GM04503 (cell line): Measurements from ENCODE around the gene HSFX1.
"Not testable (repeated sequence)": the region's sequence is repeated elsewhere in the genome, so short reads cannot be mapped to it uniquely, and the experiment has no call there.

Source experiments
- DNase-seq: peaks from one replicate; pipeline ENCODE4 v3.0.0-alpha.2; 2012; ENCODE audit warnings: low read depth

The HSFX1 gene

GRCh38 chrX:149773768-149774167 is at the start of gene HSFX1:
Gene HSFX1 (plus strand): TSS chrX:149774068. CDS start chrX:149774682, 614 bp downstream.
- DNase-seq, result not testable (repeated sequence)

GRCh38 chrX:149727308-149727707 is 46.6 kb upstream of the HSFX1 start:
- not testable (repeated sequence) for DNase-seq

- not testable (repeated sequence) for DNase-seq
Observed at GRCh38 chrX:149742269-149742668, 31.6 kb upstream of the HSFX1 start.

- not testable (repeated sequence) for DNase-seq
Observed at GRCh38 chrX:149746390-149747007, 27.4 kb upstream of the HSFX1 start.

GRCh38 chrX:149757206-149758067 is 16.4 kb upstream of the HSFX1 start:
- DNase-seq, result no peak

GRCh38 chrX:149758068-149758714 is 15.7 kb upstream of the HSFX1 start:
- no peak for DNase-seq

GRCh38 chrX:149758715-149759078 is 15.2 kb upstream of the HSFX1 start:
- DNase-seq, result not testable (repeated sequence)

GRCh38 chrX:149759824-149760223 is 14.0 kb upstream of the HSFX1 start:
- no peak for DNase-seq

GRCh38 chrX:149760965-149761364 is 12.9 kb upstream of the HSFX1 start:
- no peak for DNase-seq

- DNase-seq, result not testable (repeated sequence)
Observed at GRCh38 chrX:149761858-149762674, 11.8 kb upstream of the HSFX1 start.

- no peak for DNase-seq
Observed at GRCh38 chrX:149762696-149763614, 10.9 kb upstream of the HSFX1 start.

- DNase-seq, result not testable (repeated sequence)
Observed at GRCh38 chrX:149770344-149770743, 3.5 kb upstream of the HSFX1 start.

GRCh38 chrX:149773026-149773425 is 842 bp upstream of the HSFX1 start:
- not testable (repeated sequence) for DNase-seq

GRCh38 chrX:149777999-149778398 is 4.1 kb downstream of the HSFX1 start:
- DNase-seq, result not testable (repeated sequence)

GRCh38 chrX:149781727-149782126 is 7.9 kb downstream of the HSFX1 start, which contains the start of gene MAGEA9:
Gene MAGEA9 (plus strand): TSS chrX:149781930. CDS start chrX:149786211, 4,281 bp downstream.
- DNase-seq, result not testable (repeated sequence)

GRCh38 chrX:149795531-149795930 is 21.7 kb downstream of the HSFX1 start:
- DNase-seq, result not testable (repeated sequence)

GRCh38 chrX:149799095-149799714 is 25.3 kb downstream of the HSFX1 start:
- no peak for DNase-seq

- no peak for DNase-seq
Observed at GRCh38 chrX:149799938-149800337, 26.1 kb downstream of the HSFX1 start.

- DNase-seq, result no peak
Observed at GRCh38 chrX:149803458-149804062, 29.7 kb downstream of the HSFX1 start.

- DNase-seq, result no peak
Observed at GRCh38 chrX:149804102-149804501, 30.2 kb downstream of the HSFX1 start.
